Measurements from ENCODE around the gene DCST2. TPM values are rescaled to one million over a fixed set of nuclear protein-coding genes. Genes with fewer than 3 reads are reported as not detected.

The DCST2 gene
- total and polyA plus RNA-seq, 2 of the 8 experiments (the other 6 are each of a cell fraction or from before 2014, with no cell fraction given) = 0.43 to 2.1 TPM

DNA sequence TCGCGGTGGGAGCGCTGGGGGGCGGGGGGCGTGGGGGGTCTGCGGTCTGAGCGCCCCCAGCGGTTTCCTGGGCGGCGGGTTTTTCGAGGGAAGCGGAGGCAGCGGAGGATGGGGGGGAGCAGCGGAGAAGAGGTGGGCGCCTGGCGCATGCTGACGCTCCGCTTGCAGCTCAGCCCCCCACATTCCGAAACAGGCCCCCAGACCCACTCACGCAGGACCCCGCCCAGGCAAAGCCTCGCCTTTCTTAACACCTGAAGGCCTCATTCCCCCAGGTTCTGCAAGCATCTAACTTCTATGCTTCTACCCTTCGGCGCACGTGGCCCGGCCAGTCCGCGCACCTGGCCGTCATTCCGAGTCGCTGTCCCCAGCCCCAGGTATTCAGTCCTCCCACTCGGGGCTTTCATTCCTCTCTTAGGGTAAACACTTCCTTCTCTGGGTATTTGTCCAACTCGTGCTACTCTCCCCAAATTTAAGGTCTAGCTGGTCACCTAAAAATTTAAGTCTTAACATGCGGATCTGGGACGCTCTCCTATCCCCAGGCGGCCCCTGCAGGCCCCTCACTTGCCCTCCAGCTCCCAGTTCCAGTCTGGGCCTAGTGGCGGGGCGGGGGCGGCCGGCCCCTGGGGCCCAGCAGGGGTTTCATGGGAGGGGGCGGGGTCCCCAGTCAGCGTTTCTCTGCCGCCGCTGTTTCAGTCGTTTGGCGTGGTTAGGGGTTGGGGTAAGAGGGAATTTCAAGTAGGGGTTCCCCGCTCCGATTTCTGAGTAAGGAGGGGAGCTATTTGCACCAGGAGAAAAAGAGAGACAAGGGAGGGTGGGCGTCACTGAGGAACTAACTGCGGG, 33.8 kb downstream of the DCST2 start (continued):
- TF ChIP-seq SIN3A (conservative IDR thresholded peaks at IDR 0.05 in 1 of 2, IDR thresholded peaks at IDR 0.05 in 1 of 2; ENCODE audit: low read depth in 1 of 2, low read length in 2 of 2) (peak in 1 of 2 experiments; percentile 76; a peak in 2 of 4 replicates), BRCA1 (IDR thresholded peaks at IDR 0.05; ENCODE audit: low read depth, low read length) (no peak), EP300 (IDR thresholded peaks at IDR 0.05; ENCODE audit: borderline replicate concordance in 1 of 2, low read depth in 2 of 2, low read length in 2 of 2) (no peak), SRF (IDR thresholded peaks at IDR 0.05; ENCODE audit: low read depth, low read length) (no peak), CTBP2 (IDR thresholded peaks at IDR 0.05; ENCODE audit: borderline replicate concordance, insufficient read depth, insufficient read length, low read length) (peak; percentile 65), SAP30 (IDR thresholded peaks at IDR 0.05; ENCODE audit: insufficient read depth, insufficient replicate concordance, low read length) (no peak), EGR1 (IDR thresholded peaks at IDR 0.05; ENCODE audit: borderline replicate concordance, low read depth, low read length) (no peak; the same call in 1 of the 2 replicates), RFX5 (IDR thresholded peaks at IDR 0.05; ENCODE audit: borderline replicate concordance, low read depth, low read length) (no peak), POLR2AphosphoS5 (IDR thresholded peaks at IDR 0.05; ENCODE audit: low read depth, low read length) (no peak), ASH2L (IDR thresholded peaks at IDR 0.05; ENCODE audit: low read length) (peak; percentile 52), HDAC2 (IDR thresholded peaks at IDR 0.05; ENCODE audit: borderline replicate concordance in 1 of 2, low read depth in 2 of 2, low read length in 2 of 2) (peak in 1 of 2 experiments; percentile 88; a peak in 2 of 4 replicates), GABPA (IDR thresholded peaks at IDR 0.05; ENCODE audit: borderline replicate concordance, insufficient read depth, low read length) (no peak), SP1 (IDR thresholded peaks at IDR 0.05; ENCODE audit: low read depth, low read length) (peak; percentile 77; the same call in 1 of the 2 replicates), KDM1A (IDR thresholded peaks at IDR 0.05; ENCODE audit: borderline replicate concordance, low read length) (peak; percentile 7; the same call in 1 of the 2 replicates), SUZ12 (IDR thresholded peaks at IDR 0.05; ENCODE audit: low read length) (no peak), BCL11A (IDR thresholded peaks at IDR 0.05; ENCODE audit: low read depth in 2 of 2, low read length in 2 of 2) (no peak), SIX5 (IDR thresholded peaks at IDR 0.05; ENCODE audit: low read depth, low read length) (no peak), RXRA (IDR thresholded peaks at IDR 0.05; ENCODE audit: insufficient read depth, low read depth, low read length) (no peak), JUND (IDR thresholded peaks at IDR 0.05; ENCODE audit: low read length) (no peak), FOSL1 (IDR thresholded peaks at IDR 0.05; ENCODE audit: insufficient read depth, low read depth, low read length) (no peak)
- TF ChIP-seq, protein P1, sequence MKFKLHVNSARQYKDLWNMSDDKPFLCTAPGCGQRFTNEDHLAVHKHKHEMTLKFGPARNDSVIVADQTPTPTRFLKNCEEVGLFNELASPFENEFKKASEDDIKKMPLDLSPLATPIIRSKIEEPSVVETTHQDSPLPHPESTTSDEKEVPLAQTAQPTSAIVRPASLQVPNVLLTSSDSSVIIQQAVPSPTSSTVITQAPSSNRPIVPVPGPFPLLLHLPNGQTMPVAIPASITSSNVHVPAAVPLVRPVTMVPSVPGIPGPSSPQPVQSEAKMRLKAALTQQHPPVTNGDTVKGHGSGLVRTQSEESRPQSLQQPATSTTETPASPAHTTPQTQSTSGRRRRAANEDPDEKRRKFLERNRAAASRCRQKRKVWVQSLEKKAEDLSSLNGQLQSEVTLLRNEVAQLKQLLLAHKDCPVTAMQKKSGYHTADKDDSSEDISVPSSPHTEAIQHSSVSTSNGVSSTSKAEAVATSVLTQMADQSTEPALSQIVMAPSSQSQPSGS (IDR thresholded peaks at IDR 0.05; ENCODE audit: low read length) = no peak

All from H1 (cell line).